HG02610 (cell line): ENCODE measurements around the gene TAAR6.
"Not testable (repeated sequence)": the region's sequence is repeated elsewhere in the genome, so short reads cannot be mapped to it uniquely, and the experiment has no call there.

Experiments used
- ATAC-seq: cut with Tn5 transposase; IDR thresholded peaks from one replicate; pipeline ENCODE4 v1.9.1; 2021; ENCODE audit warnings: mild to moderate bottlenecking, moderate library complexity; ENCODE audit not compliant: unreplicated experiment

TAAR6 gene

GRCh38 chr6:132589454-132589853 is 19.3 kb downstream of the TAAR6 start, which contains the start of gene TAAR5:
TSS of gene TAAR5 (minus strand) at chr6:132589741. CDS start at chr6:132589686, 55 bp downstream.
- ATAC-seq = no peak

- ATAC-seq = no peak
Measured at GRCh38 chr6:132590362-132590761, 20.2 kb downstream of the TAAR6 start.

- no peak for ATAC-seq
Measured at GRCh38 chr6:132592855-132593254, 22.7 kb downstream of the TAAR6 start.

GRCh38 chr6:132596201-132596600 is 26.1 kb downstream of the TAAR6 start:
- no peak for ATAC-seq

- ATAC-seq = no peak
Measured at GRCh38 chr6:132598473-132598872, 28.4 kb downstream of the TAAR6 start.

- not testable (repeated sequence) for ATAC-seq
Measured at GRCh38 chr6:132600900-132601299, 30.8 kb downstream of the TAAR6 start.

GRCh38 chr6:132604635-132605152 is 34.6 kb downstream of the TAAR6 start:
- ATAC-seq = no peak

GRCh38 chr6:132607544-132608233 is 37.6 kb downstream of the TAAR6 start:
- ATAC-seq = no peak

GRCh38 chr6:132611616-132612015 is 41.5 kb downstream of the TAAR6 start:
- no peak for ATAC-seq

GRCh38 chr6:132612449-132613108 is 42.5 kb downstream of the TAAR6 start:
- no peak for ATAC-seq

GRCh38 chr6:132614554-132614953 is 44.4 kb downstream of the TAAR6 start:
- ATAC-seq = no peak

GRCh38 chr6:132616677-132617076 is 46.6 kb downstream of the TAAR6 start:
- no peak for ATAC-seq
